ENCODE measurements around the gene PXMP4.

GRCh38 chr20:33730946-33731692 lies 11.0 kb upstream of the PXMP4 start:
- no peak for TF ChIP-seq CTCF (IDR thresholded peaks at IDR 0.05)
- no peak for TF ChIP-seq USF2 (IDR thresholded peaks at IDR 0.05)
- TF ChIP-seq ESRRA (IDR thresholded peaks at IDR 0.05; ENCODE audit: borderline replicate concordance, low read length) = no peak

Measured in A549 (cell line).